Tibial nerve (tissue), 4 donors: ENCODE measurements around the gene MCC.

ENCODE experiments used
- EP300 ChIP-seq, 2 donors: sonication (generic); formaldehyde crosslinking; IDR thresholded peaks; one replicate each; pipeline ENCODE4 v1.6.1; 2017; ENCODE audit warnings: antibody characterized with exemption in 2 of 2, mild to moderate bottlenecking in 1 of 2
- TF ChIP-seq, protein P1 (sequence below), 5 experiments: fragments of 200-600 bp in 3 of 5; fragments of 450-650 bp in 2 of 5; sonication (generic) in 3 of 5; IDR thresholded peaks; one replicate each; pipeline ENCODE4 v1.5.1; 2016 to 2019; ENCODE audit warnings: antibody characterized with exemption in 5 of 5, mild to moderate bottlenecking in 3 of 5, moderate library complexity in 2 of 5

DNA sequence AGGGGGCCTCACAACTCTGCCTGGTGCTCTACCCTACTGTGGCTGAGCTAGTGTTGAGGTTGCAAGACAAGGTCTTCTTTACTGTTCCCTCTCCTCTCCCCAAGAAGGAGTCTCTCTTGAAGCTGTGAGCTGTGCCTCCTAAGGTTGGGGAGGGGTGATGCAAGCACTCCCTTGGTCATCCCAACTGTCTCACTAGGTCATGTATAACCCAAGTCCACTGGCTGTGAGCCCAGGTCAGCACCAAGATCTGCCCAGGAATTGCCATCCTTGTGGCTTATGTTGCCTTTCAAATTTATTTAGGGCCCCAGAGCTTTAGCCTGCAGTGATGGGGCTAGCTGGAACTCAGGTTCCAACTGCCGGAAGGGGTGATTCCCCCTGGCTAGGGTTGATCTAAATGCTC lies 14.9 kb upstream of the MCC start:
- no peak for TF ChIP-seq EP300 (IDR thresholded peaks at IDR 0.05)
- TF ChIP-seq, protein P1, sequence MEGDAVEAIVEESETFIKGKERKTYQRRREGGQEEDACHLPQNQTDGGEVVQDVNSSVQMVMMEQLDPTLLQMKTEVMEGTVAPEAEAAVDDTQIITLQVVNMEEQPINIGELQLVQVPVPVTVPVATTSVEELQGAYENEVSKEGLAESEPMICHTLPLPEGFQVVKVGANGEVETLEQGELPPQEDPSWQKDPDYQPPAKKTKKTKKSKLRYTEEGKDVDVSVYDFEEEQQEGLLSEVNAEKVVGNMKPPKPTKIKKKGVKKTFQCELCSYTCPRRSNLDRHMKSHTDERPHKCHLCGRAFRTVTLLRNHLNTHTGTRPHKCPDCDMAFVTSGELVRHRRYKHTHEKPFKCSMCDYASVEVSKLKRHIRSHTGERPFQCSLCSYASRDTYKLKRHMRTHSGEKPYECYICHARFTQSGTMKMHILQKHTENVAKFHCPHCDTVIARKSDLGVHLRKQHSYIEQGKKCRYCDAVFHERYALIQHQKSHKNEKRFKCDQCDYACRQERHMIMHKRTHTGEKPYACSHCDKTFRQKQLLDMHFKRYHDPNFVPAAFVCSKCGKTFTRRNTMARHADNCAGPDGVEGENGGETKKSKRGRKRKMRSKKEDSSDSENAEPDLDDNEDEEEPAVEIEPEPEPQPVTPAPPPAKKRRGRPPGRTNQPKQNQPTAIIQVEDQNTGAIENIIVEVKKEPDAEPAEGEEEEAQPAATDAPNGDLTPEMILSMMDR (IDR thresholded peaks at IDR 0.05) = no peak
